Keratinocyte (primary cell): ENCODE results near the gene ANXA1. TPM values are rescaled to one million over a fixed set of nuclear protein-coding genes. Genes with fewer than 3 reads are reported as not detected.

Source experiments
- DNase-seq: peaks from one replicate; pipeline ENCODE4 v3.0.0-alpha.2; 2011; ENCODE audit warnings: low read depth, missing footprints, low spot score
- FAIRE-seq: peaks from 2 replicates; lab custom pipeline; 2011; peaks lifted over from hg19 to GRCh38; lab: Jason Lieb, UNC
- H2AFZ ChIP-seq: 2 replicates; pipeline ENCODE4 v1.6.0; 2012; ENCODE audit warnings: low read length, control low read depth, inconsistent platforms; ENCODE audit not compliant: control insufficient read depth
- H3K27ac ChIP-seq: 2 replicates; pipeline ENCODE4 v1.5.1; 2011; ENCODE audit warnings: low read length; ENCODE audit not compliant: control insufficient read depth, insufficient read depth
- H3K27me3 ChIP-seq: 3 replicates; pipeline ENCODE4 v1.6.0; 2011; ENCODE audit warnings: low read length; ENCODE audit not compliant: control insufficient read depth, insufficient read depth; ENCODE audit errors: extremely low read depth
- H3K36me3 ChIP-seq, 2 experiments: 2 replicates in 1 of 2; 3 replicates in 1 of 2; pipeline ENCODE4 v1.5.1; 2011; ENCODE audit warnings: low read length in 2 of 2, mild to moderate bottlenecking in 1 of 2; ENCODE audit not compliant: control insufficient read depth in 2 of 2, insufficient read depth in 2 of 2; ENCODE audit errors: extremely low read depth in 1 of 2
- H3K4me1 ChIP-seq: 3 replicates; pipeline ENCODE4 v1.5.1; 2011; ENCODE audit warnings: low read length; ENCODE audit not compliant: control insufficient read depth, insufficient read depth; ENCODE audit errors: extremely low read depth
- H3K4me2 ChIP-seq: 3 replicates; pipeline ENCODE4 v1.6.0; 2011; ENCODE audit warnings: low read depth, low read length; ENCODE audit not compliant: control insufficient read depth, insufficient read depth; ENCODE audit errors: extremely low read depth
- H3K4me3 ChIP-seq, 3 experiments: fragments of 200-600 bp in 1 of 3; sonication (generic) in 1 of 3; 2 replicates in 2 of 3; 3 replicates in 1 of 3; pipeline ENCODE4 v1.5.1; 2011 to 2016; ENCODE audit warnings: low read length in 3 of 3, mild to moderate bottlenecking in 3 of 3, control low read depth in 2 of 3, inconsistent platforms in 1 of 3, low read depth in 1 of 3, mixed read lengths in 1 of 3, mixed run types in 1 of 3, moderate library complexity in 1 of 3; ENCODE audit not compliant: control insufficient read depth in 2 of 3, insufficient read depth in 2 of 3; ENCODE audit errors: extremely low read depth in 1 of 3
- H3K79me2 ChIP-seq: 2 replicates; pipeline ENCODE4 v1.6.0; 2012; ENCODE audit warnings: low read length; ENCODE audit not compliant: control insufficient read depth, insufficient read depth
- H3K9ac ChIP-seq: 3 replicates; pipeline ENCODE4 v1.6.0; 2011; ENCODE audit warnings: low read length; ENCODE audit not compliant: control insufficient read depth, insufficient read depth; ENCODE audit errors: extremely low read depth
- H3K9me1 ChIP-seq: 3 replicates; pipeline ENCODE4 v1.6.0; 2011; ENCODE audit warnings: low read length; ENCODE audit not compliant: control insufficient read depth, insufficient read depth; ENCODE audit errors: extremely low read depth
- H3K9me3 ChIP-seq: 2 replicates; pipeline ENCODE4 v1.5.1; 2012; ENCODE audit warnings: low read depth, low read length; ENCODE audit not compliant: control insufficient read depth
- H4K20me1 ChIP-seq: 3 replicates; pipeline ENCODE4 v1.6.0; 2011; ENCODE audit warnings: low read length; ENCODE audit not compliant: control insufficient read depth, insufficient read depth; ENCODE audit errors: extremely low read depth
- EZH2 ChIP-seq: IDR thresholded peaks from one replicate; pipeline ENCODE4 v1.6.1; 2012; ENCODE audit warnings: inconsistent platforms, mild to moderate bottlenecking, low read length, moderate library complexity
- dilution Hi-C: fragments of 300-500 bp; cut with MboI; formaldehyde crosslinking; loops from one replicate; pipeline ENCODE4 v1.7.0; 2020; ENCODE audit warnings: low sequenced_read_pairs; ENCODE audit not compliant: extremely low pct_ligation_motif_present
- polyA plus RNA-seq, 5 experiments: library from polyadenylated mRNA; depleted of rRNA in 3 of 5; stranded (reverse) in 3 of 5; stranded (forward) in 1 of 5; unstranded in 1 of 5; fragments of >200 nt; gene quantifications; 1 replicate in 1 of 5; 2 replicates in 3 of 5; 3 replicates in 1 of 5; pipeline versions ENCODE4 v1.2.1 to v1.2.3, GENCODE V29; 2011 to 2012; ENCODE audit warnings: missing spikeins in 2 of 5, low read depth in 1 of 5, low replicate concordance in 1 of 5
- TF ChIP-seq, protein P1 (sequence below), 3 experiments: IDR thresholded peaks in 1 of 3; conservative IDR thresholded peaks in 1 of 3; optimal IDR thresholded peaks in 1 of 3; 2 replicates in 2 of 3; 3 replicates in 1 of 3; pipeline versions ENCODE3 to v1.5.1; 2011; ENCODE audit warnings: low read length in 3 of 3, mild to moderate bottlenecking in 3 of 3, moderate library complexity in 2 of 3, control low read depth in 1 of 3, inconsistent platforms in 1 of 3; ENCODE audit not compliant: insufficient read depth in 2 of 3; ENCODE audit errors: extremely low read depth in 1 of 3

Gene ANXA1
- polyA plus RNA-seq, 1 donor (not counting 4 experiments of a cell fraction or from before 2014, with no cell fraction given), result 1,449 TPM

GRCh38 chr9:73170185-73170957 is 18.7 kb downstream of the ANXA1 start:
- Histone ChIP-seq H3K4me2 (no peak overlapping the region), H4K20me1 (no peaks in the 10 kb centered on the region), H2AFZ (no peak overlapping the region), H3K9ac (no peak overlapping the region), H3K79me2 (no peaks in the 10 kb centered on the region), H3K27me3 (no peaks in the 10 kb centered on the region), H3K9me1 (no peaks in the 10 kb centered on the region), H3K27ac (no peak overlapping the region), H3K9me3 (no peaks in the 10 kb centered on the region), H3K4me1 (no peaks in the 10 kb centered on the region), H3K4me3 (no peak overlapping the region), H3K36me3 (peaks cover 10 to 31% of the 10 kb centered on the region in 2 experiments)
- no peak for DNase-seq
- no peak for FAIRE-seq
- dilution Hi-C loops, result no loop called here
- no peak for TF ChIP-seq EZH2
- TF ChIP-seq, protein P1, sequence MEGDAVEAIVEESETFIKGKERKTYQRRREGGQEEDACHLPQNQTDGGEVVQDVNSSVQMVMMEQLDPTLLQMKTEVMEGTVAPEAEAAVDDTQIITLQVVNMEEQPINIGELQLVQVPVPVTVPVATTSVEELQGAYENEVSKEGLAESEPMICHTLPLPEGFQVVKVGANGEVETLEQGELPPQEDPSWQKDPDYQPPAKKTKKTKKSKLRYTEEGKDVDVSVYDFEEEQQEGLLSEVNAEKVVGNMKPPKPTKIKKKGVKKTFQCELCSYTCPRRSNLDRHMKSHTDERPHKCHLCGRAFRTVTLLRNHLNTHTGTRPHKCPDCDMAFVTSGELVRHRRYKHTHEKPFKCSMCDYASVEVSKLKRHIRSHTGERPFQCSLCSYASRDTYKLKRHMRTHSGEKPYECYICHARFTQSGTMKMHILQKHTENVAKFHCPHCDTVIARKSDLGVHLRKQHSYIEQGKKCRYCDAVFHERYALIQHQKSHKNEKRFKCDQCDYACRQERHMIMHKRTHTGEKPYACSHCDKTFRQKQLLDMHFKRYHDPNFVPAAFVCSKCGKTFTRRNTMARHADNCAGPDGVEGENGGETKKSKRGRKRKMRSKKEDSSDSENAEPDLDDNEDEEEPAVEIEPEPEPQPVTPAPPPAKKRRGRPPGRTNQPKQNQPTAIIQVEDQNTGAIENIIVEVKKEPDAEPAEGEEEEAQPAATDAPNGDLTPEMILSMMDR (optimal IDR thresholded peaks at IDR 0.05 in 1 of 3, IDR thresholded peaks at IDR 0.05 in 1 of 3, conservative IDR thresholded peaks at IDR 0.05 in 1 of 3; ENCODE audit: extremely low read depth in 1 of 3, insufficient read depth in 2 of 3, low read length in 3 of 3), result no peak

DNA sequence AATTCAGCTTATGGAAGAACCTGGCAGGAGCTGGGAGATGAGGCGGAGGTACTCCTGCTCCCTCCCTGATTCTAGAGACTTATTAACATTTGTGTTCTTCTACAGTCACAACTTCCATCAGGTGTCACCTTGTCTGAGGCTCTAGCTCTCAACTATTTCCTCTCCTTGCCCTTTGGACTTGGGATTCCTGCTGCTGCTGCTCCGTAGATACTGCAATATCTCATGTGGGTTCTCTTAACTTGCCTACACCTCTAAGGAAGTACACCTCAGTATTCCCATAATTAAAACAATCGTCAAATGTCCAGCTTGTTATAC is 21.2 kb downstream of the ANXA1 start:
- FAIRE-seq (no peak), DNase-seq (no peak)
- no peak overlapping the region for H2AFZ ChIP-seq
- no peaks in the 10 kb centered on the region for H3K9me3 ChIP-seq
- H3K9ac ChIP-seq, result no peak overlapping the region
- H4K20me1 ChIP-seq, result no peaks in the 10 kb centered on the region
- H3K4me3 ChIP-seq, result no peak overlapping the region
- TF ChIP-seq EZH2, result no peak
- TF ChIP-seq, protein P1 (optimal IDR thresholded peaks at IDR 0.05 in 1 of 3, IDR thresholded peaks at IDR 0.05 in 1 of 3, conservative IDR thresholded peaks at IDR 0.05 in 1 of 3; ENCODE audit: extremely low read depth in 1 of 3, insufficient read depth in 2 of 3, low read length in 3 of 3), result no peak
- H3K27ac ChIP-seq, result no peak overlapping the region
- H3K27me3 ChIP-seq, result no peaks in the 10 kb centered on the region
- dilution Hi-C loops, result no loop called here
- H3K36me3 ChIP-seq, result peaks cover 3 to 8% of the 10 kb centered on the region in 2 experiments
- H3K4me1 ChIP-seq, result peaks cover 11% of the 10 kb centered on the region
- no peaks in the 10 kb centered on the region for H3K79me2 ChIP-seq
- H3K9me1 ChIP-seq, result no peaks in the 10 kb centered on the region
- H3K4me2 ChIP-seq, result no peak overlapping the region
